GM23338 (cell line): ENCODE measurements around the gene MCU. TPM values are rescaled to one million over a fixed set of nuclear protein-coding genes. Genes with fewer than 3 reads are reported as not detected.
A peak's percentile ranks its signal among the peaks of the same experiment; 100 is the strongest.

ENCODE experiments used
- ATAC-seq: fragments of 200-7000 bp; cut with Tn5 transposase; 3 replicates; pipeline ENCODE4 v1.9.1; 2020
- DNase-seq: peaks from one replicate; pipeline ENCODE4 v3.0.0-alpha.2; 2015; ENCODE audit warnings: low spot score
- H2AFZ ChIP-seq: fragments of 200-600 bp; sonication (generic); 2 replicates; pipeline ENCODE4 v1.8.0; 2016; ENCODE audit warnings: antibody characterized with exemption, mild to moderate bottlenecking, moderate library complexity
- H3F3A ChIP-seq: fragments of 200-600 bp; sonication (generic); replicated peaks from 2 replicates; pipeline ENCODE4 v1.8.0; 2017; ENCODE audit warnings: antibody characterized with exemption, mixed run types, low read depth
- H3K27ac ChIP-seq: fragments of 200-600 bp; sonication (generic); 2 replicates; pipeline ENCODE4 v1.6.1; 2016; ENCODE audit warnings: low read depth
- H3K27me3 ChIP-seq: fragments of 200-600 bp; sonication (generic); 2 replicates; pipeline ENCODE4 v1.8.0; 2016; ENCODE audit warnings: mild to moderate bottlenecking, mixed run types, moderate library complexity; ENCODE audit not compliant: insufficient read depth
- H3K36me3 ChIP-seq: fragments of 200-600 bp; sonication (generic); 2 replicates; pipeline ENCODE4 v1.8.0; 2016; ENCODE audit warnings: mild to moderate bottlenecking; ENCODE audit not compliant: insufficient read depth
- H3K4me1 ChIP-seq: fragments of 200-600 bp; sonication (generic); 2 replicates; pipeline ENCODE4 v1.8.0; 2016; ENCODE audit warnings: mild to moderate bottlenecking, moderate library complexity; ENCODE audit not compliant: insufficient read depth
- H3K4me2 ChIP-seq: fragments of 200-600 bp; sonication (generic); 2 replicates; pipeline ENCODE4 v1.7.1; 2017; ENCODE audit warnings: mixed run types
- H3K4me3 ChIP-seq: fragments of 200-600 bp; sonication (generic); 2 replicates; pipeline ENCODE4 v1.6.1; 2016; ENCODE audit warnings: mixed run types
- H3K79me2 ChIP-seq: fragments of 200-600 bp; sonication (generic); replicated peaks from 2 replicates; pipeline ENCODE4 v1.8.0; 2017; ENCODE audit warnings: mild to moderate bottlenecking; ENCODE audit not compliant: insufficient read depth
- H3K9me2 ChIP-seq: fragments of 200-600 bp; sonication (generic); 2 replicates; pipeline ENCODE4 v1.8.0; 2017; ENCODE audit not compliant: insufficient read depth
- H4K20me1 ChIP-seq: fragments of 200-600 bp; sonication (generic); replicated peaks from 2 replicates; pipeline ENCODE4 v1.8.0; 2017; ENCODE audit warnings: mild to moderate bottlenecking; ENCODE audit not compliant: insufficient read depth
- H3K27ac Mint-ChIP-seq: 2 replicates; pipeline ENCODE4 v1.8.0; 2020; ENCODE audit warnings: inconsistent platforms, mild to moderate bottlenecking, moderate library complexity, mixed read lengths
- H3K27me3 Mint-ChIP-seq: 3 replicates; pipeline ENCODE4 v1.8.0; 2022; ENCODE audit warnings: low read depth, mild to moderate bottlenecking, moderate library complexity, mixed read lengths, inconsistent platforms; ENCODE audit not compliant: insufficient read depth, poor library complexity
- H3K36me3 Mint-ChIP-seq: 3 replicates; pipeline ENCODE4 v1.8.0; 2021; ENCODE audit warnings: low read depth, mild to moderate bottlenecking, inconsistent platforms, moderate library complexity, mixed read lengths
- H3K4me1 Mint-ChIP-seq: 3 replicates; pipeline ENCODE4 v1.8.0; 2020; ENCODE audit warnings: mild to moderate bottlenecking, inconsistent platforms, mixed read lengths
- H3K4me3 Mint-ChIP-seq: 3 replicates; pipeline ENCODE4 v1.8.0; 2021; ENCODE audit warnings: moderate library complexity, mild to moderate bottlenecking, inconsistent platforms, mixed read lengths
- H3K9me3 Mint-ChIP-seq: 3 replicates; pipeline ENCODE4 v1.8.0; 2020; ENCODE audit warnings: moderate library complexity, mild to moderate bottlenecking, inconsistent platforms, mixed read lengths
- CREB1 ChIP-seq: fragments of 250-450 bp; sonication (Bioruptor Pico); IDR thresholded peaks from 2 replicates; pipeline ENCODE4 v1.5.0; 2020; ENCODE audit warnings: low read depth, mild to moderate bottlenecking, moderate library complexity
- ETS1 ChIP-seq: IDR thresholded peaks from 2 replicates; pipeline ENCODE4 v1.6.1; 2016; ENCODE audit warnings: antibody characterized with exemption
- EZH2 ChIP-seq: fragments of 200-600 bp; sonication (generic); IDR thresholded peaks from one replicate; pipeline ENCODE4 v1.8.0; 2017; ENCODE audit warnings: antibody characterized with exemption, mild to moderate bottlenecking, low read depth; ENCODE audit not compliant: unreplicated experiment
- EZH2phosphoT487 ChIP-seq: fragments of 200-600 bp; sonication (generic); IDR thresholded peaks from one replicate; pipeline ENCODE4 v1.8.1; 2018; ENCODE audit warnings: antibody characterized with exemption; ENCODE audit not compliant: unreplicated experiment
- JUNB ChIP-seq: IDR thresholded peaks from one replicate; pipeline ENCODE4 v1.6.1; 2016; ENCODE audit warnings: antibody characterized with exemption; ENCODE audit not compliant: unreplicated experiment
- STAT1 ChIP-seq: IDR thresholded peaks from one replicate; pipeline ENCODE4 v1.6.1; 2016; ENCODE audit warnings: antibody characterized with exemption; ENCODE audit not compliant: unreplicated experiment
- ZNF114 ChIP-seq: fragments of 250-450 bp; sonication (Bioruptor Pico); IDR thresholded peaks from 2 replicates; pipeline ENCODE4 v1.5.0; 2020; ENCODE audit warnings: mild to moderate bottlenecking, moderate library complexity
- ZNF331 ChIP-seq: fragments of 250-450 bp; sonication (Bioruptor Pico); IDR thresholded peaks from 2 replicates; pipeline ENCODE4 v1.5.0; 2020; ENCODE audit warnings: low read depth, mild to moderate bottlenecking, moderate library complexity
- ZNF462 ChIP-seq: fragments of 250-450 bp; sonication (Bioruptor Pico); IDR thresholded peaks from 2 replicates; pipeline ENCODE4 v1.5.0; 2020; ENCODE audit warnings: mild to moderate bottlenecking, moderate library complexity
- polyA plus RNA-seq: library from polyadenylated mRNA; unstranded; fragments of >200 nt; fragmentation: Nextera tagmentation; extraction: Ambion mirVana; gene quantifications from 2 replicates; pipeline ENCODE4 v1.2.1, GENCODE V29; 2016
- total RNA-seq: library from RNA; depleted of rRNA; stranded (reverse); fragments of >200 nt; shearing (Covaris generic); gene quantifications from 2 replicates; pipeline ENCODE4 v1.2.3, GENCODE V29; 2014
- TF ChIP-seq, protein P1 (sequence below): IDR thresholded peaks from one replicate; pipeline ENCODE4 v1.6.1; 2018; ENCODE audit warnings: antibody characterized with exemption; ENCODE audit not compliant: unreplicated experiment

Gene MCU
- total and polyA plus RNA-seq, 2 experiments from 2014 or later, result 41.8 to 68.2 TPM

GRCh38 chr10:72928798-72929197 is 236.9 kb downstream of the MCU start (continued):
- TF ChIP-seq ZNF462 (CRISPR knock-in tag) (no peak), STAT1 (no peak), ETS1 (no peak), ZNF331 (CRISPR knock-in tag) (no peak), EZH2 (no peak), EZH2phosphoT487 (no peak), ZNF114 (CRISPR knock-in tag) (no peak), JUNB (no peak)

DNA sequence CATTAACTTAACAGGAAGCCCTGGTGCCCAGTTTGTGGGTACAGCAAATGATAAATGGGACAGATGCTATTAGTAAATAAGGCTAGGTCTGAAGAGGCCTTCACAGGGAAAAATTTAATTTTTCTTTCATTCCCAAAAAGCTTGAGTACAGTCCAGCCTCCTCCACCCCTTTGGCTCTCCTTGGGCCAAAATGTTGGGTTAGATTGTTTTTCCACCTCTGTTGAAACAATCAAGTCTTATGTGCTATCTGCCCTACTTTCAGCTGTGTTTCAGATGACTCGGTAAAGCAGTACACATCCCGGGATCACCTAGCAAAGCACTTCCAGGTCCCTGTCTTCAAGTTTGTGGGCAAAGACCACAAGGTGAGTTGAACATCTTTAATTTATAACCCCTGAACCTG is 238.3 kb downstream of the MCU start:
- no peak overlapping the region for H3K27ac Mint-ChIP-seq
- H2AFZ ChIP-seq, result peak overlapping the region; percentile 12; the same call in 1 of the 2 replicates
- TF ChIP-seq, protein P1, sequence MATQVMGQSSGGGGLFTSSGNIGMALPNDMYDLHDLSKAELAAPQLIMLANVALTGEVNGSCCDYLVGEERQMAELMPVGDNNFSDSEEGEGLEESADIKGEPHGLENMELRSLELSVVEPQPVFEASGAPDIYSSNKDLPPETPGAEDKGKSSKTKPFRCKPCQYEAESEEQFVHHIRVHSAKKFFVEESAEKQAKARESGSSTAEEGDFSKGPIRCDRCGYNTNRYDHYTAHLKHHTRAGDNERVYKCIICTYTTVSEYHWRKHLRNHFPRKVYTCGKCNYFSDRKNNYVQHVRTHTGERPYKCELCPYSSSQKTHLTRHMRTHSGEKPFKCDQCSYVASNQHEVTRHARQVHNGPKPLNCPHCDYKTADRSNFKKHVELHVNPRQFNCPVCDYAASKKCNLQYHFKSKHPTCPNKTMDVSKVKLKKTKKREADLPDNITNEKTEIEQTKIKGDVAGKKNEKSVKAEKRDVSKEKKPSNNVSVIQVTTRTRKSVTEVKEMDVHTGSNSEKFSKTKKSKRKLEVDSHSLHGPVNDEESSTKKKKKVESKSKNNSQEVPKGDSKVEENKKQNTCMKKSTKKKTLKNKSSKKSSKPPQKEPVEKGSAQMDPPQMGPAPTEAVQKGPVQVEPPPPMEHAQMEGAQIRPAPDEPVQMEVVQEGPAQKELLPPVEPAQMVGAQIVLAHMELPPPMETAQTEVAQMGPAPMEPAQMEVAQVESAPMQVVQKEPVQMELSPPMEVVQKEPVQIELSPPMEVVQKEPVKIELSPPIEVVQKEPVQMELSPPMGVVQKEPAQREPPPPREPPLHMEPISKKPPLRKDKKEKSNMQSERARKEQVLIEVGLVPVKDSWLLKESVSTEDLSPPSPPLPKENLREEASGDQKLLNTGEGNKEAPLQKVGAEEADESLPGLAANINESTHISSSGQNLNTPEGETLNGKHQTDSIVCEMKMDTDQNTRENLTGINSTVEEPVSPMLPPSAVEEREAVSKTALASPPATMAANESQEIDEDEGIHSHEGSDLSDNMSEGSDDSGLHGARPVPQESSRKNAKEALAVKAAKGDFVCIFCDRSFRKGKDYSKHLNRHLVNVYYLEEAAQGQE, result no peak
- no peak for TF ChIP-seq JUNB
- TF ChIP-seq CREB1 (CRISPR knock-in tag), result no peak
- no peak for TF ChIP-seq STAT1
- no peak for TF ChIP-seq EZH2
- no peak for TF ChIP-seq ZNF114 (CRISPR knock-in tag)
- no peak for TF ChIP-seq ETS1

More for the DNA sequence above, 238.3 kb downstream of the MCU start:
- Histone ChIP-seq H4K20me1 (no peaks in the 10 kb centered on the region), H3K4me3 (no peak overlapping the region), H3K4me2 (no peak overlapping the region), H3K27me3 (no peaks in the 10 kb centered on the region), H3K36me3 (no peaks in the 10 kb centered on the region), H3K27ac (no peak overlapping the region), H3K4me1 (no peaks in the 10 kb centered on the region), H3F3A (no peaks in the 10 kb centered on the region), H3K9me2 (no peaks in the 10 kb centered on the region), H3K79me2 (no peaks in the 10 kb centered on the region)
- ATAC-seq (no peak), DNase-seq (no peak)
- no peaks in the 10 kb centered on the region for H3K27me3 Mint-ChIP-seq
- H3K9me3 Mint-ChIP-seq, result no peaks in the 10 kb centered on the region
- H3K36me3 Mint-ChIP-seq, result no peaks in the 10 kb centered on the region
- no peak overlapping the region for H3K4me3 Mint-ChIP-seq
- no peaks in the 10 kb centered on the region for H3K4me1 Mint-ChIP-seq
